Astrocyte of the cerebellum (primary cell): ENCODE measurements around the gene ARHGAP29.

ENCODE experiments used
- DNase-seq: peaks from one replicate; pipeline ENCODE4 v3.0.0-alpha.2; 2011; ENCODE audit warnings: low read depth
- H3K4me3 ChIP-seq: 2 replicates; pipeline ENCODE4 v1.5.1; 2011; ENCODE audit warnings: mild to moderate bottlenecking, low read depth, low read length, moderate library complexity
- CTCF ChIP-seq: IDR thresholded peaks from 2 replicates; pipeline ENCODE4 v1.5.1; 2012; ENCODE audit warnings: low read length, low read depth, moderate library complexity, mild to moderate bottlenecking; ENCODE audit errors: missing control alignments
- in situ Hi-C: cut with HindIII; loops from 2 replicates; pipeline ENCODE4 v1.10.0; 2017; ENCODE audit warnings: low sequenced_read_pairs

ARHGAP29 gene

GRCh38 chr1:94282143-94282711 lies 44.8 kb upstream of the ARHGAP29 start:
- no peak for TF ChIP-seq CTCF
- DNase-seq = no peak
- no peak overlapping the region for H3K4me3 ChIP-seq
- in situ Hi-C loops = no loop called here

- DNase-seq = no peak
- H3K4me3 ChIP-seq = no peak overlapping the region
- no peak for TF ChIP-seq CTCF
- in situ Hi-C loops = no loop called here
Observed at GRCh38 chr1:94281361-94282142, 44.2 kb upstream of the ARHGAP29 start.

GRCh38 chr1:94280541-94280940 lies 43.2 kb upstream of the ARHGAP29 start:
- DNase-seq = no peak
- no peak for TF ChIP-seq CTCF
- H3K4me3 ChIP-seq = no peak overlapping the region
- in situ Hi-C loops = no loop called here

GRCh38 chr1:94279462-94279861 lies 42.1 kb upstream of the ARHGAP29 start:
- in situ Hi-C loops = no loop called here
- no peak for DNase-seq
- no peak for TF ChIP-seq CTCF
- H3K4me3 ChIP-seq = no peak overlapping the region

GRCh38 chr1:94279038-94279437 lies 41.7 kb upstream of the ARHGAP29 start:
- DNase-seq = no peak
- no peak overlapping the region for H3K4me3 ChIP-seq
- in situ Hi-C loops = no loop called here
- no peak for TF ChIP-seq CTCF

GRCh38 chr1:94276988-94277434 lies 39.6 kb upstream of the ARHGAP29 start:
- no peak for TF ChIP-seq CTCF
- H3K4me3 ChIP-seq = no peak overlapping the region
- in situ Hi-C loops = no loop called here
- DNase-seq = no peak
